NOMO-1 treated with DMSO at 0.1 percent for 48 hours (cell line): ENCODE measurements around the gene SFSWAP.
A peak's percentile ranks its signal among the peaks of the same experiment; 100 is the strongest.
"Not testable (repeated sequence)": the region's sequence is repeated elsewhere in the genome, so short reads cannot be mapped to it uniquely, and the experiment has no call there.

Experiments
- DNase-seq: peaks from one replicate; lab custom pipeline; 2025; ENCODE audit not compliant: unreplicated experiment; lab: John Stamatoyannopoulos, UW

Gene SFSWAP

GRCh38 chr12:131679186-131679585, 31.7 kb upstream of the SFSWAP start:
- not testable (repeated sequence) for DNase-seq

- DNase-seq = not testable (repeated sequence)
These were observed 31.1 kb upstream of the SFSWAP start for GRCh38 chr12:131679816-131680215.

- DNase-seq = not testable (repeated sequence)
These were observed 30.3 kb upstream of the SFSWAP start for GRCh38 chr12:131680392-131681256.

- DNase-seq = no peak
These were observed 29.7 kb upstream of the SFSWAP start for GRCh38 chr12:131681257-131681620.

GRCh38 chr12:131681746-131682509, 29.0 kb upstream of the SFSWAP start:
- DNase-seq = peak; percentile 43

- DNase-seq = peak; percentile 39
These were observed 28.4 kb upstream of the SFSWAP start for GRCh38 chr12:131682510-131682895.

- no peak for DNase-seq
These were observed 27.4 kb upstream of the SFSWAP start for GRCh38 chr12:131683266-131684014.

- DNase-seq = peak; percentile 3
These were observed 26.7 kb upstream of the SFSWAP start for GRCh38 chr12:131684015-131684725.

GRCh38 chr12:131687346-131688125, 23.4 kb upstream of the SFSWAP start:
- DNase-seq = no peak

- no peak for DNase-seq
These were observed 22.6 kb upstream of the SFSWAP start for GRCh38 chr12:131688131-131688844.

- DNase-seq = no peak
These were observed 22.1 kb upstream of the SFSWAP start for GRCh38 chr12:131688845-131689154.

GRCh38 chr12:131690320-131690719, 20.6 kb upstream of the SFSWAP start:
- DNase-seq = no peak

- no peak for DNase-seq
These were observed 18.5 kb upstream of the SFSWAP start for GRCh38 chr12:131692431-131692830.

GRCh38 chr12:131693149-131693548, 17.7 kb upstream of the SFSWAP start:
- no peak for DNase-seq

GRCh38 chr12:131694116-131694838, 16.6 kb upstream of the SFSWAP start:
- DNase-seq = no peak

GRCh38 chr12:131695968-131696367, 14.9 kb upstream of the SFSWAP start:
- DNase-seq = no peak

- peak; percentile 9 for DNase-seq
These were observed 12.6 kb upstream of the SFSWAP start for GRCh38 chr12:131698286-131698685.

GRCh38 chr12:131699434-131699833, 11.5 kb upstream of the SFSWAP start:
- no peak for DNase-seq

- no peak for DNase-seq
These were observed 10.6 kb upstream of the SFSWAP start for GRCh38 chr12:131700271-131700670.
